Right renal pelvis (tissue), 4 donors: ENCODE data around the gene PRSS50. TPM values are rescaled to one million over a fixed set of nuclear protein-coding genes. Genes with fewer than 3 reads are reported as not detected.

ENCODE experiments used
- DNase-seq, 4 donors: peaks; one replicate each; pipeline ENCODE4 v3.0.0-alpha.2; 2013; ENCODE audit warnings: low read depth in 4 of 4, low spot score in 3 of 4, missing footprints in 1 of 4
- polyA plus RNA-seq, 4 donors: library from polyadenylated mRNA; unstranded; fragments of 120-200 nt; gene quantifications; one replicate each; pipeline ENCODE4 v1.2.1, GENCODE V29; 2013; ENCODE audit not compliant: insufficient read length in 4 of 4

The PRSS50 gene
- polyA plus RNA-seq, 4 donors: 1.8 to 3.2 (median 2.3) TPM

GRCh38 chr3:46693892-46694226, 23.8 kb downstream of the PRSS50 start:
- no peak for DNase-seq

- DNase-seq: no peak
Observed at GRCh38 chr3:46693038-46693891, 24.4 kb downstream of the PRSS50 start, which contains the start of gene ALS2CL. TSS of gene ALS2CL (minus strand) at chr3:46693679. CDS start at chr3:46689440, 4,239 bp downstream.

- no peak for DNase-seq
Observed at GRCh38 chr3:46692566-46692990, 25.1 kb downstream of the PRSS50 start.

- no peak for DNase-seq
Observed at GRCh38 chr3:46690798-46691197, 26.9 kb downstream of the PRSS50 start.

- DNase-seq: no peak
Observed at GRCh38 chr3:46685446-46685845, 32.2 kb downstream of the PRSS50 start.

- DNase-seq: no peak
Observed at GRCh38 chr3:46684891-46685290, 32.8 kb downstream of the PRSS50 start.

- DNase-seq: no peak
Observed at GRCh38 chr3:46682974-46683373, 34.7 kb downstream of the PRSS50 start.

- no peak for DNase-seq
Observed at GRCh38 chr3:46681856-46682540, 35.7 kb downstream of the PRSS50 start.

GRCh38 chr3:46681387-46681786, 36.3 kb downstream of the PRSS50 start:
- DNase-seq: no peak

- DNase-seq: no peak
Observed at GRCh38 chr3:46680298-46680826, 37.3 kb downstream of the PRSS50 start.

- DNase-seq: no peak
Observed at GRCh38 chr3:46679681-46680080, 38.0 kb downstream of the PRSS50 start.

- DNase-seq: no peak
Observed at GRCh38 chr3:46678280-46678679, 39.4 kb downstream of the PRSS50 start.

GRCh38 chr3:46677411-46677726, 40.3 kb downstream of the PRSS50 start:
- DNase-seq: no peak

- DNase-seq: no peak
Observed at GRCh38 chr3:46676601-46677410, 40.9 kb downstream of the PRSS50 start.

GRCh38 chr3:46675843-46676567, 41.7 kb downstream of the PRSS50 start:
- DNase-seq: no peak

- DNase-seq: no peak
Observed at GRCh38 chr3:46675426-46675825, 42.2 kb downstream of the PRSS50 start.

- DNase-seq: no peak
Observed at GRCh38 chr3:46674031-46674845, 43.4 kb downstream of the PRSS50 start.

GRCh38 chr3:46673151-46674030, 44.3 kb downstream of the PRSS50 start:
- DNase-seq: no peak

GRCh38 chr3:46672349-46672695, 45.3 kb downstream of the PRSS50 start:
- DNase-seq: no peak
